ENCODE results near the gene PCP4.

Gene PCP4

DNA sequence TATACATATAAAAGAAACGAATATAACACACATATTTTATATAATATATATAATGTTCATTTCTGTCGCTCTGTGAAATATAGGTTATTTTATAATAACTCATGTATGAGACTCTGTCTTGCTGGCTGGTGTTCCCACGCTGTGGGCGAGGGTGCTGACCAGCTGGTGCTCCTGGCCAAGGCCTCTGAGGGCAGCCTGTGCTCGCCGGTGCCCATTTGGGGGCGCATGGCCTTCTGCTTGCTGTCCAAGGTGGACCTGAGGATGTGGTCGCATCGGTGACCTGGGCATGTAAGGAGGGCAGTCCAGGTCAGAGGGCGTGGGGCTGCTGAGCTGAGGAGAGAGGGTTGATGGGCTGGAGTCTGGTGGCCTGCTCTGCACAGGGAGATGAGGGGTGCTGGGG lies 1.1 kb upstream of the PCP4 start:
- DNase-seq = no peak
- no peaks in the 10 kb centered on the region for H3K9me3 ChIP-seq
- H3K4me1 ChIP-seq = peaks cover 0 to 9% (median 0%) of the 10 kb centered on the region in 4 donors
- no peaks in the 10 kb centered on the region for H3K27me3 ChIP-seq
- H3K27ac ChIP-seq = no peak overlapping the region
- TF ChIP-seq, protein P1, sequence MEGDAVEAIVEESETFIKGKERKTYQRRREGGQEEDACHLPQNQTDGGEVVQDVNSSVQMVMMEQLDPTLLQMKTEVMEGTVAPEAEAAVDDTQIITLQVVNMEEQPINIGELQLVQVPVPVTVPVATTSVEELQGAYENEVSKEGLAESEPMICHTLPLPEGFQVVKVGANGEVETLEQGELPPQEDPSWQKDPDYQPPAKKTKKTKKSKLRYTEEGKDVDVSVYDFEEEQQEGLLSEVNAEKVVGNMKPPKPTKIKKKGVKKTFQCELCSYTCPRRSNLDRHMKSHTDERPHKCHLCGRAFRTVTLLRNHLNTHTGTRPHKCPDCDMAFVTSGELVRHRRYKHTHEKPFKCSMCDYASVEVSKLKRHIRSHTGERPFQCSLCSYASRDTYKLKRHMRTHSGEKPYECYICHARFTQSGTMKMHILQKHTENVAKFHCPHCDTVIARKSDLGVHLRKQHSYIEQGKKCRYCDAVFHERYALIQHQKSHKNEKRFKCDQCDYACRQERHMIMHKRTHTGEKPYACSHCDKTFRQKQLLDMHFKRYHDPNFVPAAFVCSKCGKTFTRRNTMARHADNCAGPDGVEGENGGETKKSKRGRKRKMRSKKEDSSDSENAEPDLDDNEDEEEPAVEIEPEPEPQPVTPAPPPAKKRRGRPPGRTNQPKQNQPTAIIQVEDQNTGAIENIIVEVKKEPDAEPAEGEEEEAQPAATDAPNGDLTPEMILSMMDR (IDR thresholded peaks at IDR 0.05) = no peak
- no peak overlapping the region for H3K4me3 ChIP-seq
- intact Hi-C loops (cut with DNase I; ENCODE audit: low total_unique reads) = loop anchor here (2.0 kb wide), 2 partner anchors 77 to 255 kb away; no protein-coding TSS in a partner anchor
- no peaks in the 10 kb centered on the region for H3K36me3 ChIP-seq

DNA sequence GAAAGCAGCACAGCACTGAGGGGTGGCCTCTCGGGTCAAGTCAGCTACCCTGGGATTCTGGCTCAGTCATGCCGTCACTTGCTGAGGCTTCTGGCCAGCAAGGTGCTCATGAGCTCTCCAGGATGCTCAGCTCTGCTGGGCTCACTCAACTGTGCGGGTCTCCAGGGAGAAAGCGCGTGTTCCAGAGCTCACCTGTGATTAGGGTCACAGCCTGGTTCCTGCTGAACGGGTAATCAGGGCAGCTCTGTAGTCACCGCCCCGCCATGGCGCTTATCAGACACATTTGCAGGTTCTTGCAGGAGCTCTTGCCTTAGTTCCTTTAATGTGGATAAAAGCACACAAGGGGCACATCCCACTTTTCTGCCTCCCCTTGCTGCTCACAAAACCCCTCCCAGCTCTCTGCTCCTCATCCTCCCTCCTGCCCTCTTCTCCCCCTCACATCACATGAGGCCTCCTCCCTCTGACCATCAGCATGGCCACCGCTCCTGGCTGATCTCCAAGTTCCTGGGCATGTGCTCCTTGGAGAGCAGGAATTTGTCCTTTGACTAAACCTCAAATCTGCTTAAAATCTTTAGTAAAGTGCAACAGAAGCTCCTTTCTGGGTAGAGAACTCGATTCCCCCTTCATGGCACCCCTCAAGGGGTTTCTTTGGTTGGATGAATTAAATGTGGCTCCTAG lies 2.0 kb downstream of the PCP4 start:
- Histone ChIP-seq H3K9me3 (no peaks in the 10 kb centered on the region), H3K4me1 (peaks cover 0 to 9% (median 0%) of the 10 kb centered on the region in 4 donors), H3K27me3 (peaks cover 0 to 4% of the 10 kb centered on the region in 2 donors), H3K4me3 (no peak overlapping the region), H3K36me3 (no peaks in the 10 kb centered on the region), H3K27ac (no peak overlapping the region)
- TF ChIP-seq, protein P1 (IDR thresholded peaks at IDR 0.05) = no peak
- no peak for DNase-seq
- intact Hi-C loops (cut with DNase I; ENCODE audit: low total_unique reads) = no loop called here

DNA sequence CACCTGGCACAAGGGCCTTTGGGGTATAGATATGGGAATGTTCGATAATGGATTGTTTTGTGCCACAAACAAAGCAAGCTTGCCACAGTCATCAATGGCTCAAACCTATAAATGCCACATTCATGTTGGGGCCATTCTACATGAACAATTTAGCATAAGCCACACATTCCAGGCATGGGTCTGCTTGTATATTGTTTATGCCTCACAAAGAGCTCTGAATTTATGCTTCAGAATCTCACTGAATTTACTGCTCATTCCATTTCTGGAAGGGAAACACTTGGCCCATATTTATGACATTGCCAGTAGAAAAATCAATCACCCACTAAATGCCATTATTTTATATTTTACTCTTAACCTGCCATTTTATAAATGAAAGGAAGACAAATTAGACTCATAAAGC lies 6.4 kb downstream of the PCP4 start:
- H3K27me3 ChIP-seq = peaks cover 0 to 4% of the 10 kb centered on the region in 2 donors
- no peak overlapping the region for H3K4me3 ChIP-seq
- peaks cover 0 to 9% (median 0%) of the 10 kb centered on the region in 4 donors for H3K4me1 ChIP-seq
- no peaks in the 10 kb centered on the region for H3K9me3 ChIP-seq
- no peaks in the 10 kb centered on the region for H3K36me3 ChIP-seq
- no peak for DNase-seq
- TF ChIP-seq, protein P1 (IDR thresholded peaks at IDR 0.05) = no peak
- intact Hi-C loops (cut with DNase I; ENCODE audit: low total_unique reads) = no loop called here
- no peak overlapping the region for H3K27ac ChIP-seq

DNA sequence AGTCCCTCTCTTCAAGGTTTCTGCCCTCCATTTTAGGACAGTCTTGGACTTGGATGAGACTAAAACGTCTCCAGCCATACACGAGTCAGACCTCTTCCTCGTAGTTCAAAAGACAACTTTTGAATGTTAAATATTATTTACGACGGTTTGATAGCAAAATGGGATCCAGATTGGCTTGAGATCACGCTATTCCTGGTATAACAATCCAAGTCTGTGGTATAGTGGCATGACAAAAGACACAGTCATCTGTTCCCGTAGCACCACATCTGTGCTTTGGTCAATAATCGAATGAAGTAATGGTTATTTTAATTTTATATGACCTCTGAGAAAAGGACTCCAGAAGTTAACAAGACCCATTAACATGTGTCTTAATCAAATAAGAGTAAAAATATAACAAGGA lies 7.0 kb downstream of the PCP4 start:
- no peaks in the 10 kb centered on the region for H3K9me3 ChIP-seq
- H3K4me3 ChIP-seq = no peak overlapping the region
- peaks cover 0 to 4% of the 10 kb centered on the region in 2 donors for H3K27me3 ChIP-seq
- intact Hi-C loops (cut with DNase I; ENCODE audit: low total_unique reads) = no loop called here
- DNase-seq = no peak
- TF ChIP-seq, protein P1 (IDR thresholded peaks at IDR 0.05) = no peak
- H3K27ac ChIP-seq = no peak overlapping the region
- H3K4me1 ChIP-seq = peaks cover 0 to 10% (median 0%) of the 10 kb centered on the region in 4 donors
- no peaks in the 10 kb centered on the region for H3K36me3 ChIP-seq

DNA sequence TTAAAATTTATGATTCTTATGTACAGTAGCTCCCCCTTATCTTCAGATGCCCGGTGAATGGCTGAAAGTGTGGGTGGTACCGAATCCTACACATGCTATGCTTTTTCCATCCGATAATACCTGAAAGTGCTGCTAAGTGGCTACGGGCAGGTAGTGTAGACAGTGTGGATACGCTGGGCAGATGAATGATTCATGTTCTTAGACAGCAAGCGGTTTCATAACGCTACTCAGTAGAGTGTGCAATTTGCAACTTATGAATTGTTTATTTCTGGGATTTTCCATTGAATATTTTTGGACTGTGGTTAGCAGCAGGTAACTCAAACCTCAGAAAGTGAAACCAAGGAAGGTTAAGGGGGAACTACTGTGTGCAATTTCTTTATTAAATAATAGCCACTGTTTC lies 7.5 kb downstream of the PCP4 start:
- intact Hi-C loops (cut with DNase I; ENCODE audit: low total_unique reads) = no loop called here
- Histone ChIP-seq H3K36me3 (no peaks in the 10 kb centered on the region), H3K27ac (no peak overlapping the region), H3K27me3 (peaks cover 0 to 4% of the 10 kb centered on the region in 2 donors), H3K9me3 (no peaks in the 10 kb centered on the region), H3K4me1 (peaks cover 0 to 8% (median 0%) of the 10 kb centered on the region in 4 donors), H3K4me3 (no peak overlapping the region)
- DNase-seq = no peak
- TF ChIP-seq, protein P1 (IDR thresholded peaks at IDR 0.05) = no peak
